H4 (cell line): ENCODE measurements around the gene GPHN. TPM values are rescaled to one million over a fixed set of nuclear protein-coding genes. Genes with fewer than 3 reads are reported as not detected.
"Not testable (repeated sequence)": the region's sequence is repeated elsewhere in the genome, so short reads cannot be mapped to it uniquely, and the experiment has no call there.

Experiments
- DNase-seq: peaks from one replicate; pipeline ENCODE4 v3.0.0-alpha.2; 2015; ENCODE audit warnings: low spot score
- total RNA-seq: library from RNA; depleted of rRNA; stranded (reverse); fragments of >200 nt; shearing (Covaris generic); gene quantifications from 2 replicates; pipeline ENCODE4 v1.2.3, GENCODE V29; 2014

The GPHN gene
- total RNA-seq, 1 experiment from 2014 or later: 11.6 TPM

GRCh38 chr14:66782853-66783252, 274.9 kb downstream of the GPHN start:
- DNase-seq: no peak

GRCh38 chr14:66790101-66790500, 282.2 kb downstream of the GPHN start:
- DNase-seq: no peak

DNA sequence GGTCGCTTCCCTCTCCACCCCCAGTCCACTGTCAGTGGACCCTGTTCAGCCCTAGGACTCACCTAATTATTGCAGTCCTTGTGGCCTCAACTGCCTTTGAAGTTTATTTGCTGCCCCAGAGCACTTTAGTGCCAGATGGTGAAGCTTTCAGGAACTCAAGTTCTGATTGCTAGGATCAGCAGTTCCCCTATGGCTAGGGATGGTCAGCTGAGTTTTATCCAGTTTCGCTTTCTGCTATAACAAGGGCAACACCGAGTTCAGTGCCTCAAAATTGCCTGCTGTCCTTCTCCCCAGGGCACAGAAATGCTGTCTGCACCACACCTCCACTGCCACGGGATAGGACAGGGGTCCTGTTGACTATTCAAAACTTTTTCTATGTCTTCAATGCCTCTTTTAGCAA, 295.0 kb downstream of the GPHN start:
- DNase-seq: no peak

GRCh38 chr14:66804141-66804540, 296.2 kb downstream of the GPHN start:
- DNase-seq: no peak

DNA sequence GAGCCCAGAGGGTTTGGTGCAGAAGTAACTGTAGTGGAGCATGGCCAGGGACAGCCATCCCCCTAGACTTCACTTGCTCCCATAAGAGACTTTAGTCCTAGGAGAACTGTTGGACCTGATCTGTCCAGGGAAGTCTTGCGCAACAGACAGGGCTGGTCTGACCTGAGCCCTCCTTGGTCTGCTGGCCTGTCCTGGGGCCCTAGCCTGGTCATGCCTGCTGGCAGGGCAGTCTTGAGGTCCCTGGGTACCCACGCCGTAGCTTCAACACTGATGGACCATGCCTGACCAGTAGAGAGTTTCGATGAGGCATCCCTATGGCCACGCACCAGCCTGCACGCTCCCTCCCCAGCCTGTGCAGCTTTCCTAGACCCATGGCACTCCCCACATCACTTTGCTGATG, 305.7 kb downstream of the GPHN start:
- DNase-seq: no peak

DNA sequence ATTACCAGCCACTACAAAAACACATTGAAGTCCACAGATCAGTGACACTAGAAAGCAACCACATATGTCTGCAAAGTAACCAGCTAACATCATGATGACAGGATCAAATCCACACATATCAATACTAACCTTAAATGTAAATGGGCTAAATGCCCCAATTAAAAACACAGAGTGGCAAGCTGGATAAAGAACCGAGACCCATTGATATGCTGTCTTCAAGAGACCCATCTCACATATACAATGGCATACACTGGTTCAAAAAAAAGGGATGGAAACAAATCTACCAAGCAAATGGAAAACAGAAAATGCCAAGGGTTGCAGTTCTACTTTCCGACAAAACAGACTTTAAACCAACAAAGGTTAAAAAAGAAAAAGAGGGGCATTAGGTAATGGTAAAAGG, 307.7 kb downstream of the GPHN start:
- DNase-seq: no peak

GRCh38 chr14:66824251-66824650, 316.3 kb downstream of the GPHN start:
- DNase-seq: no peak

DNA sequence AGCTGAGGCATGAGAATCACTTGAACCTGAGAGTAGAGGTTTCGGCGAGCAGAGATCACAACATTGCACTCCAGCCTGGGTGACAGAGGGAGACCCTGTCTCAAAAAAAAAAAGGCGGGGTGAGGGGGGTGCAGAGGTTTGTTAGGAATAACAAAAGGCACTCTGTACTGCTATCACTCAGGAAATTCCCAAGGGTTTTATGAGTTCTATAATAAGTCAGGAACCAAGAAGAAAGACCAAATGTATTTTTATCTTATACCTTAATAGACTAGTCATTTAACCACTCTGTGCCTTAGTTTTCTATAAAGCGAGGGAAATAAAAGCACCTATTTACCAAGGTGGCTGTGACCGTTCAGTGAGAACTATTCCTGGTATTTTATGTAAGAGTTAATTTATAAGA, 319.2 kb downstream of the GPHN start:
- DNase-seq: no peak

GRCh38 chr14:66831173-66831572, 323.2 kb downstream of the GPHN start:
- no peak for DNase-seq

- DNase-seq: no peak
Measured at GRCh38 chr14:66833816-66834215, 325.9 kb downstream of the GPHN start.

DNA sequence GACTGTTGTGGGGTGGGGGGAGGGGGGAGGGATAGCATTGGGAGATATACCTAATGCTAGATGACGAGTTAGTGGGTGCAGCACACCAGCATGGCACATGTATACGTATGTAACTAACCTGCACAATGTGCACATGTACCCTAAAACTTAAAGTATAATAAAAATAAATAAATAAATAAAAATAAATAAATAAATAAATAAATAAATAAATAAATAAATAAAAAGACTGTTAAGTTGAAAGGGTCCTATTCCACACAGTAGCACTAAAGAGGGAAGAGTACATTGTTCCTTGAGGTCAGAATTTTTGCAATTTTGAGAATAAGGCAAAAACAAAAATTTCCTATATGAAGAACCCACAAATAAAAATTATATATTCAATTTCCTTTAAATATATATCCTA, 329.5 kb downstream of the GPHN start:
- DNase-seq: not testable (repeated sequence)

DNA sequence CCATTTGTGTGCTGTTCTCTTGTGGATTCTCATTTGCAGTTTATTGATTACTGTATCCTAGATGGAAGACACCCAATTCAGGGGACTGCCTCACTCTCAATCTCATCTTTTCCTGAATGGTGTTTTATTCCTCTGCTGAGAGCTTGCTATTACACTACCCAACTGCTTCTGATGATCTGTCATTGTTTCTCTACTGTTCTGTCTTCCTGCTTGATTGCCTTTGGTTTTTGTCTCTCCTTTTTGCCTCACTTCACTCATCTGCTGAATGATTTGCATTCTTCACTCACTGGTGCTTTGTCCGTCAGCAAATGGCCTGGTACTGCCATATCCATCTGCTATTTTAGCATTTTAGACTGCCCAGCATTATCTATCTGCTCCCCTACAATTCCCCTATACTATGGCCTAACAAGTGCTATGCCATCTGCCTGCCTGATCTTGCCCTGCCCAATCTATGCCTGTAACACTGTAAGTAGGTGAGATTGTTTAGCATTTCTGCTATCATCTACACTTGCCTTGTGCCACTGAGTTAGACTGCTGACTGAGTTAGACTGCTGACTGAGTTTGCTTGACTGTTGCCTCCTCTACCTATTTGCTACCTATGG, 335.1 kb downstream of the GPHN start:
- DNase-seq: no peak

DNA sequence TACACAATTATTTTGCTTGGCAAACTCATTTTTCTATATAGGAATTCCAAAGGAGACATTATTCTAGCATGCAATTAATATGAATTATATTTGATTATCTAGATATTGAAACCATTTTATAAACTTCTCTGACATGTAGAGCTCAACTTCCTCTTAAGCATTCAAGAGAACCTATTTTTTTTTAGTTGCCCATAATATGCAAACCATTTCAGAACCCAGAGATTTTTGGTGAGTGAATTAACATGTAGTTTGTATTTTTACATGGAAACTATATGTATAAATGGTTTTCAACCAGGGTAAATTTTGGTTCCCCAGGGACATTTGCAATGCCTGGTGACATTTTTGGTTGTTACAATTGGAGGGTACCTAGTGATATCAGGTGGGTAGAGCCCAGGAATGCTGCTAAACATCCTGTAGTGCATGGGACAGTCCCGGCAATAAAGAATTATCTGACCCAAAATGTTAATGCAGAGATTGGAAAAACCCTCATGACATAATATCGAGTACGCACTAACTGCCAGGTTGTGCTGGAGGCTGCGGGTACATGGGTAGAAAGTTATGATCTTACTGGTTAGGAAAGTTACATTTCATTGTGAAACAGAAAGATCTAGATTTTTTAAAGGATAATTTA, 342.4 kb downstream of the GPHN start:
- DNase-seq: no peak

DNA sequence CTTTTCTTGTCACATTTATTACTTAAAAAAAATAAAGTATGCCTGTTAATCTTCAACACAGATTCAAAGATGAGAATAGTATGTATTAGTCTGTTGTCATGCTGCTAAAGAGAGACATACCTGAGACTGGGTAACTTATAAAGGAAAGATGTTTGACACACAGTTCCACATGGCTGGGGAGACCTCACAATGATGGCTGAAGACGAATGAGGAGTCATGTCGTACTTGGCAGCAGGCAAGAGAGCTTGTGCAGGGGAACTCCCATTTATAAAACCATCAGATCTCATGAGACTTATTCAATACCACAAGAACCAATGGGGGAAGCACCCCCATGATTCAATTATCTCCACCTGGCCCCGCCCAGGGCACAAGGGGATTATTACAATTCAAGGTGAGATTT, 345.4 kb downstream of the GPHN start:
- DNase-seq: no peak

- DNase-seq: no peak
Measured at GRCh38 chr14:66857867-66858266, 349.9 kb downstream of the GPHN start.

DNA sequence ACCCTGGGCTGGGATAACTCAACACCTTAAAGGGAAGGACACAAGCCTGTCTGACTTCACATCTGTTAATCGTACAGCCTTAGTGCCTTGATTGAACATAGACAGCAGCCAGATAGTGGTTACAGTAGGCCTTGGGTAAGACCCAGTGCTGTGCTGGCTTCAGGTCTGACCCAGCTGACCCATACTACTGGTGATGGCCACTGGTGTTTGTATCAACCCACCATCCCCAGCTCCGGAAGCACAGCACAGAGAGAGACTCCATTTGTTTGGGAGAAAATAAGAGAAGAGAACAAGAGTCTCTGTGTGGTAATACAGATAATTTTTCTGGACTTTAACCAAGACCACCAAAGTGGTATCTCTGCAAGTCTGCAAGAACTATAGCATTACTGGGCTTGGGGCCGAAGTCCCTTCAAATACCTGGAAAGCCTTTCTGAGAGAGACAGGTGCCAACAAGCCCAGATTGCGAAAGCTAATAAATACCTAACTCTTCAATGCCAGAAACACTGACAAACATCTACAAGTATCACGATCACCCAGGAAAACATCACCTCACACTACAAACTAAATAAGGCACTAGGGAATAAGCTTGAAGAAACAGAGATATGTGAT, 351.2 kb downstream of the GPHN start:
- no peak for DNase-seq

DNA sequence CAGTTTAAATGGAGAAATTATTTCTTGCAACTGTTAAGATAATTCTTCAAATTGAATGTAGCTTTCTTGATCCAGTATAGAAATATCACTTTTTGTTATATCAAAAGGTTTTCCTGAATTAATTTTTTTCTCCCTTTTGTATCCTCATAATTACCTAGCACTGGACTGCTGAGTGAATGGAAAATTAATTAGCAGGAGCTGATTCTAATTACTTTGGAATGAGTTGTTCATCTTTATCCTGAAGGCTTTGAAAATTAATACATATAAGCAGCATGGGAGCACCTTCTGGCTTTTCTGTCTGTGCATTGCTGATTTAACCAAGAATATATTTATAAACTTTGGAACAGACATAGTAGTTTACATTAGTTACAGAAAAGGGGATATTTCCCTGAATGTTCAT, 373.6 kb downstream of the GPHN start:
- DNase-seq: no peak

DNA sequence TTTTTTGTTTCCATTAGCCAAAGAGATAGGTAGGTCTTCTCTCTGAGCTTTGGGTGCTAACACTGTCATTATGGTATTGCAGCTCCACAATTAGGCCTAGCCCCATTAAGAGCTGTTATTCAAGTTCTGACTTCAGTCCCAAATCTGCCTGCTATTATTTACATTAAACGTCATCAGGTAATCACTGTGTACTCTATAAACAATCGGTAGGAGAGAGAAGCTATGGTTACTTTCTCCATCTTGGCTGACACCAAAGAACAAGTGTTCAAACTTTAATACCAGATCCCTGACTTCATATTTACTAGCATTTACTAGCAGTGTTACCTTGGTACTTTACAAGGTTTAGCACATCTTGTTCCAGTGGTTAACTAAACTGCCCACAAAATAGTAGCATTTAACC, 376.2 kb downstream of the GPHN start:
- no peak for DNase-seq

DNA sequence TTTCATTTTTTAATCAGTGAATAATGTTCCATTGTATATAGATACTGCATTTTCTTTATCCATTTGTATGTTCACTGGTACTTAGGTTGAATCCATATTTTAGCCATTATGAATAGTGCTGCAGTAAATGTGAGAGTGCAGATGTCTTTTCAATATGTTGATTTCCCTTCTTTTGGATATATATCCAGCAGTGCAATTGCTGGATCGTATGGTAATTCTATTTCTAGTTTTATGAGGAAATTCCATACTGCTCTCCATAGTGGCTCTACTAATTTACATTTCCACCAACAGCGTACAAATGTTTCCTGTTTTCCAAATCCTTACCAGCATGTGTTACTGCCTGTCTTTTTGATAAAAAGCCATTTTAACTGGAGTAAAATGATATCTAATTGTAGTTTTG, 392.8 kb downstream of the GPHN start:
- DNase-seq: no peak

GRCh38 chr14:66910311-66910840, 402.4 kb downstream of the GPHN start:
- no peak for DNase-seq

- DNase-seq: no peak
Measured at GRCh38 chr14:66916421-66916820, 408.5 kb downstream of the GPHN start.

DNA sequence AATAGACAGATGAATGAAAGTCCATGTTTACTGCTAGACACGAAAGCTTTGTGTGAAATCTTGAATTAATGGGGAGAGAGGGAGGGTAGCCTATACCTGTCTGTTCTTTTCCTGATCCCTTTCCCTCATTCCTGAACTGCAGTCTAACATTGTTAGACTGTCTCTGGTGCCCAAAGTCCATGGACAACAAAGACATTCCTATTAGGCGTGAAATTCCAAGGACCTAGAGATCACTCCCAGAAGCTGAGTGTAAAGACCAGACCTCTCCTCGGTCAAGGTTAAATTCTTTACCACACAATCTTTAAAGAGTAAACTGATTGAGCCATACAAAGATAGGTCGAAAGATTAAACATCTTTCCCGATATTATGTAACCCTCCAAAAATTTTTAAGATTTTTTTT, 410.6 kb downstream of the GPHN start:
- no peak for DNase-seq

DNA sequence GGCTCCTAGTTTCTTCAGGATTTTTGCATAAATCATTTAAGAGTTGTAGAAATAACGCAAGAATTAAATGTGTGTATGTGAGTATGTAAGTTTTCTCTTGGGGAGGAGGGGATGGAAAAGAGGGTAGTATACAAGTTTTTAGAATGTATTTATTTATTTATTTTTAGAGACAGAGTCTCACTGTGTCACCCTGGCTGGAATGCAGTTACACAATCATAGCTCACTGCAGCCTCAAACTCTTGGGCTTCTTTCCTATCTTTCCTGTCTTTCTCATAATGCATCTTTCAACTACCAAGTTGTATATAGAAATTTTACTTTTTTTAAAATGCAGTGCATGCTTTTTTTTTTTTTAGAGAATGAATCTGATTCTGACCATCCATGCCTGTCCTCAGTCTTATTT, 412.2 kb downstream of the GPHN start:
- no peak for DNase-seq
